H9 (cell line): Measurements from ENCODE around the gene FBXO21. TPM values are rescaled to one million over a fixed set of nuclear protein-coding genes. Genes with fewer than 3 reads are reported as not detected.

ENCODE experiments used
- DNase-seq: peaks from one replicate; pipeline ENCODE4 v3.0.0-alpha.2; 2017
- H2AFZ ChIP-seq: one replicate; pipeline ENCODE4 v1.6.1; 2013; ENCODE audit warnings: mild to moderate bottlenecking, low read length, control low read depth, moderate library complexity
- H2AK5ac ChIP-seq: 2 replicates; pipeline ENCODE4 v1.6.1; 2013; ENCODE audit warnings: low read length, control low read depth, mixed read lengths; ENCODE audit not compliant: insufficient read length
- H2BK120ac ChIP-seq: one replicate; pipeline ENCODE4 v1.6.1; 2013; ENCODE audit warnings: low read depth, mild to moderate bottlenecking, low read length, control low read depth, inconsistent platforms; ENCODE audit not compliant: poor library complexity, severe bottlenecking
- H2BK12ac ChIP-seq: 2 replicates; pipeline ENCODE4 v1.6.1; 2013; ENCODE audit warnings: low read length, control low read depth, mixed read lengths, low read depth; ENCODE audit not compliant: insufficient read length
- H2BK15ac ChIP-seq: 2 replicates; pipeline ENCODE4 v1.6.1; 2013; ENCODE audit warnings: low read depth, low read length, control low read depth
- H2BK20ac ChIP-seq: one replicate; pipeline ENCODE4 v1.6.1; 2013; ENCODE audit warnings: low read depth, mild to moderate bottlenecking, low read length, control low read depth, inconsistent platforms; ENCODE audit not compliant: poor library complexity, severe bottlenecking
- H2BK5ac ChIP-seq: 2 replicates; pipeline ENCODE4 v1.6.1; 2013; ENCODE audit warnings: low read length, control low read depth, mixed read lengths; ENCODE audit not compliant: insufficient read length
- H3K14ac ChIP-seq: 2 replicates; pipeline ENCODE4 v1.6.1; 2013; ENCODE audit warnings: low read length, control low read depth; ENCODE audit not compliant: insufficient read depth
- H3K18ac ChIP-seq: 2 replicates; pipeline ENCODE4 v1.6.1; 2013; ENCODE audit warnings: low read depth, mild to moderate bottlenecking, mixed read lengths, low read length, control low read depth; ENCODE audit not compliant: insufficient read length
- H3K23ac ChIP-seq: 2 replicates; pipeline ENCODE4 v1.6.1; 2013; ENCODE audit warnings: low read length, control low read depth, mixed read lengths, low read depth; ENCODE audit not compliant: insufficient read length
- H3K23me2 ChIP-seq: 2 replicates; pipeline ENCODE4 v1.6.1; 2013; ENCODE audit warnings: low read depth, mild to moderate bottlenecking, mixed read lengths, low read length, control low read depth; ENCODE audit not compliant: insufficient read length, poor library complexity, severe bottlenecking
- H3K27ac ChIP-seq: 2 replicates; pipeline ENCODE4 v1.5.1; 2013; ENCODE audit warnings: low read length, control low read depth, mixed read lengths, low read depth; ENCODE audit not compliant: insufficient read length
- H3K27me3 ChIP-seq: 2 replicates; pipeline ENCODE4 v1.6.1; 2013; ENCODE audit warnings: low read length, control low read depth, inconsistent platforms; ENCODE audit not compliant: insufficient read depth
- H3K4ac ChIP-seq: 2 replicates; pipeline ENCODE4 v1.6.1; 2013; ENCODE audit warnings: low read depth, mild to moderate bottlenecking, control low read depth, inconsistent platforms, low read length, moderate library complexity
- H3K4me1 ChIP-seq: 2 replicates; pipeline ENCODE4 v1.6.1; 2013; ENCODE audit warnings: low read length, control low read depth, inconsistent platforms; ENCODE audit not compliant: insufficient read depth
- H3K4me2 ChIP-seq: 2 replicates; pipeline ENCODE4 v1.6.1; 2013; ENCODE audit warnings: low read length, control low read depth, mixed read lengths; ENCODE audit not compliant: insufficient read length, insufficient read depth
- H3K56ac ChIP-seq: 2 replicates; pipeline ENCODE4 v1.6.1; 2013; ENCODE audit warnings: low read depth, mild to moderate bottlenecking, mixed read lengths, low read length, control low read depth; ENCODE audit not compliant: insufficient read length
- H3K79me1 ChIP-seq: 2 replicates; pipeline ENCODE4 v1.6.1; 2013; ENCODE audit warnings: low read depth, mild to moderate bottlenecking, moderate library complexity, low read length, control low read depth, inconsistent platforms; ENCODE audit not compliant: insufficient read depth, poor library complexity, severe bottlenecking
- H3K79me2 ChIP-seq: 2 replicates; pipeline ENCODE4 v1.6.1; 2013; ENCODE audit warnings: low read length, control low read depth, inconsistent platforms; ENCODE audit not compliant: insufficient read depth
- H3K9ac ChIP-seq: 2 replicates; pipeline ENCODE4 v1.6.1; 2013; ENCODE audit warnings: low read length, control low read depth, mixed read lengths; ENCODE audit not compliant: insufficient read length; ENCODE audit errors: extremely low read depth
- H3K9me3 ChIP-seq: one replicate; pipeline ENCODE4 v1.6.1; 2013; ENCODE audit warnings: low read depth, low read length, inconsistent platforms; ENCODE audit not compliant: control insufficient read depth
- H3T11ph ChIP-seq: one replicate; pipeline ENCODE4 v1.6.1; 2013; ENCODE audit warnings: mild to moderate bottlenecking, low read length, control low read depth, inconsistent platforms
- H4K20me1 ChIP-seq: one replicate; pipeline ENCODE4 v1.6.1; 2013; ENCODE audit not compliant: control insufficient read depth, insufficient read length, insufficient read depth
- H4K5ac ChIP-seq: 2 replicates; pipeline ENCODE4 v1.6.1; 2013; ENCODE audit warnings: low read depth, mild to moderate bottlenecking, mixed read lengths, low read length, control low read depth; ENCODE audit not compliant: insufficient read length
- H4K8ac ChIP-seq: replicated peaks from 2 replicates; pipeline ENCODE4 v1.6.1; 2013; ENCODE audit warnings: low read length, control low read depth, mixed read lengths, low read depth; ENCODE audit not compliant: insufficient read length
- H4K91ac ChIP-seq: 2 replicates; pipeline ENCODE4 v1.6.1; 2013; ENCODE audit warnings: low read depth, mild to moderate bottlenecking, moderate library complexity, mixed read lengths, low read length, control low read depth; ENCODE audit not compliant: insufficient read length
- H3K27ac Mint-ChIP-seq, 3 experiments: 2 replicates in 2 of 3; 3 replicates in 1 of 3; pipeline ENCODE4 v1.8.0; 2020 to 2021; ENCODE audit warnings: mixed read lengths in 3 of 3, mild to moderate bottlenecking in 1 of 3, moderate library complexity in 1 of 3
- H3K27me3 Mint-ChIP-seq: 2 replicates; pipeline ENCODE4 v1.8.0; 2021; ENCODE audit warnings: low read depth, mild to moderate bottlenecking, moderate library complexity, mixed read lengths
- H3K36me3 Mint-ChIP-seq, 3 experiments: 2 replicates in 2 of 3; 3 replicates in 1 of 3; pipeline ENCODE4 v1.8.0; 2020 to 2021; ENCODE audit warnings: low read depth in 3 of 3, mixed read lengths in 3 of 3; ENCODE audit not compliant: insufficient read depth in 1 of 3
- H3K4me1 Mint-ChIP-seq, 2 experiments: 2 replicates each; pipeline ENCODE4 v1.8.0; 2020; ENCODE audit warnings: mixed read lengths in 2 of 2
- H3K4me3 Mint-ChIP-seq, 2 experiments: 2 replicates in 1 of 2; 3 replicates in 1 of 2; pipeline ENCODE4 v1.8.0; 2020 to 2021; ENCODE audit warnings: mild to moderate bottlenecking in 2 of 2, mixed read lengths in 2 of 2, moderate library complexity in 1 of 2
- H3K9me3 Mint-ChIP-seq, 2 experiments: 2 replicates in 1 of 2; 3 replicates in 1 of 2; pipeline ENCODE4 v1.8.0; 2020; ENCODE audit warnings: mild to moderate bottlenecking in 2 of 2, mixed read lengths in 2 of 2, moderate library complexity in 1 of 2
- WGBS: extraction: QIAGEN DNeasy Blood & Tissue Kit; methylation state at CpG from one replicate; pipeline ENCODE4 v1.1.7; 2013; ENCODE audit warnings: missing lambda C conversion rate, low lambda C conversion rate, mixed read lengths; ENCODE audit not compliant: insufficient read length; ENCODE audit errors: extremely low coverage; 5-methylcytosine and 5-hydroxymethylcytosine counted together
- total RNA-seq: library from RNA; stranded (reverse); gene quantifications from 2 replicates; pipeline ENCODE4 v1.2.1, GENCODE V29; 2021
- TF ChIP-seq, protein P1 (sequence below): fragments of 200-600 bp; sonication (generic); conservative IDR thresholded peaks from 3 replicates; pipeline ENCODE4 v1.8.0; 2021; ENCODE audit warnings: antibody characterized with exemption, mild to moderate bottlenecking

Gene FBXO21
- total RNA-seq, 1 experiment from 2014 or later, result 58.6 TPM

DNA sequence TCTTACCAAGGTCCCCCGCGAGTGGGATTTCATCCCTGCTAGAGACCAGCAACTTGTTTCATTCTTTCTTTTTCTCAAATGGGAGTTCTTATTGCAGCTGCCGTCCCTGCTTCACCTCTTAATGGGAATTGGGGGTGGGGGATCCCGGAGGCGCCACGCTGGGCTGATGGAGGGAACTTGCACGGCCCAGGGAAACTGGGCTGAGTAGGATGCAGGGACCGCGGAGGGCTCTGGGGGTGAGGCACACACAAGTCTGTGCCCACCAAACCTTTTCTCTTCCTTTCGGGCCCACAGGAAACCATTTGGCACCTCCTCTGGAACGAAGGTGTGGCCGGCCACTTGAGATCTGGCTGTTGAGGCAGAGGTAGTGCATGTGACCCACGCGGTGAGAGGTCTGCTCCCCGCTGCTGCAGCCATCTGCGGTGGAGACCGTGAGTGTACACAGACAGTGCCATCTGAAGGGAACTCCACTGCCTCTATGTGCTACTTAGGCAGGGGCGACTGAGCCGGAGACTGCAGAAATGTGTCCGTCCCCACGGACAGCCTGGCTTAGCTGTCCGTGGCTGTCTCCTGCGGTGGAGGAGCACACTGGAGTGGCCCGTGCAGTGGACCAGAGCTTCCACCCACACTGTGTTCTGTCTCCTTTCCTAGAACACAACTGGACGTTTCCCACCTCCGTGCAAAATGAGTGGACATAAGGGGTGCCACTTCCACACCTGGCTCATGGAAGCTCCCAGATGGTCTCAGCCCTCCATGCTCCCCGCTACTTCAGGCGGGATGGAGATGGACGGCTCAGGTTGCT lies 49.0 kb downstream of the FBXO21 start:
- H3K18ac ChIP-seq, result no peak overlapping the region
- TF ChIP-seq, protein P1, sequence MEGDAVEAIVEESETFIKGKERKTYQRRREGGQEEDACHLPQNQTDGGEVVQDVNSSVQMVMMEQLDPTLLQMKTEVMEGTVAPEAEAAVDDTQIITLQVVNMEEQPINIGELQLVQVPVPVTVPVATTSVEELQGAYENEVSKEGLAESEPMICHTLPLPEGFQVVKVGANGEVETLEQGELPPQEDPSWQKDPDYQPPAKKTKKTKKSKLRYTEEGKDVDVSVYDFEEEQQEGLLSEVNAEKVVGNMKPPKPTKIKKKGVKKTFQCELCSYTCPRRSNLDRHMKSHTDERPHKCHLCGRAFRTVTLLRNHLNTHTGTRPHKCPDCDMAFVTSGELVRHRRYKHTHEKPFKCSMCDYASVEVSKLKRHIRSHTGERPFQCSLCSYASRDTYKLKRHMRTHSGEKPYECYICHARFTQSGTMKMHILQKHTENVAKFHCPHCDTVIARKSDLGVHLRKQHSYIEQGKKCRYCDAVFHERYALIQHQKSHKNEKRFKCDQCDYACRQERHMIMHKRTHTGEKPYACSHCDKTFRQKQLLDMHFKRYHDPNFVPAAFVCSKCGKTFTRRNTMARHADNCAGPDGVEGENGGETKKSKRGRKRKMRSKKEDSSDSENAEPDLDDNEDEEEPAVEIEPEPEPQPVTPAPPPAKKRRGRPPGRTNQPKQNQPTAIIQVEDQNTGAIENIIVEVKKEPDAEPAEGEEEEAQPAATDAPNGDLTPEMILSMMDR, result no peak
- H2AK5ac ChIP-seq, result no peak overlapping the region
- H3K4me3 Mint-ChIP-seq, result no peak overlapping the region
- no peak overlapping the region for H3K14ac ChIP-seq
- no peaks in the 10 kb centered on the region for H3K23me2 ChIP-seq
- H3K9me3 Mint-ChIP-seq, result no peaks in the 10 kb centered on the region
- H2BK5ac ChIP-seq, result no peak overlapping the region
- no peaks in the 10 kb centered on the region for H3K27me3 ChIP-seq
- no peak overlapping the region for H2AFZ ChIP-seq
- H2BK120ac ChIP-seq, result no peak overlapping the region
- no peak overlapping the region for H3K4ac ChIP-seq
- no peak overlapping the region for H4K91ac ChIP-seq
- H2BK15ac ChIP-seq, result no peak overlapping the region
- H3K27ac ChIP-seq, result no peak overlapping the region
- no CpG with 5 or more reads among the region's 29 CpGs for WGBS
- H3K4me1 Mint-ChIP-seq, result peaks cover 3 to 10% of the 10 kb centered on the region in 2 experiments; a peak in 2 of 4 replicates
- no peak overlapping the region for H3K9ac ChIP-seq
- H3K4me2 ChIP-seq, result no peak overlapping the region
- no peaks in the 10 kb centered on the region for H3K4me1 ChIP-seq
- H4K8ac ChIP-seq, result no peak overlapping the region
- no peaks in the 10 kb centered on the region for H3K27me3 Mint-ChIP-seq
- peak overlapping the region in 1 of 3 experiments; percentile 51; a peak in 1 of 7 replicates for H3K27ac Mint-ChIP-seq
- H3T11ph ChIP-seq, result no peak overlapping the region
- no peaks in the 10 kb centered on the region for H4K20me1 ChIP-seq
- no peaks in the 10 kb centered on the region for H3K9me3 ChIP-seq
- no peak overlapping the region for H2BK20ac ChIP-seq
- no peaks in the 10 kb centered on the region for H3K79me1 ChIP-seq
- no peak overlapping the region for H4K5ac ChIP-seq
- H3K36me3 Mint-ChIP-seq, result peaks cover 10 to 31% (median 19%) of the 10 kb centered on the region in 3 experiments; a peak in 6 of 7 replicates
- no peak for DNase-seq
- H3K23ac ChIP-seq, result no peak overlapping the region
- no peaks in the 10 kb centered on the region for H3K79me2 ChIP-seq
- H2BK12ac ChIP-seq, result no peak overlapping the region
- no peak overlapping the region for H3K56ac ChIP-seq
